ENCODE results near the gene ZNF566.
"Not testable (repeated sequence)": the region's sequence is repeated elsewhere in the genome, so short reads cannot be mapped to it uniquely, and the experiment has no call there.

The ZNF566 gene

DNA sequence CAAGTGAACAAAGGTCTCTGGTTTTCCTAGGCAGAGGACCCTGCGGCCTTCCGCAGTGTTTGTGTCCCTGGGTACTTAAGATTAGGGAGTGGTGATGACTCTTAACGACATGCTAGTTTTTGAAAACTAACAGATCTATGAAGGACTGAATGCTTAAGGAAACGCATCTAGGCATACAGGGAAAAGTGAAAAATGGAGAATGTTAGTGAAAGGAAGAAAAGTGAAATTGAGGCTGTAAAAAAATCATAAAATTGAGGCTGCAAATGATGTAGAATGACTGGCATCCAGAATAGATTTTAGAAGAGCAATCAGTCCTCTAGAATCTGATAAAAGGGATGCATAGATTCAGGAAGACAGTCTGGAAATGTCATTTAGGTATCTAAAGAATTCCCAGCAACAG is 35.3 kb upstream of the ZNF566 start:
- no peak for DNase-seq (ENCODE audit: low spot score)
- no peak overlapping the region for H3K27ac ChIP-seq
- no peak overlapping the region for H3K4me3 ChIP-seq
- TF ChIP-seq, protein P1, sequence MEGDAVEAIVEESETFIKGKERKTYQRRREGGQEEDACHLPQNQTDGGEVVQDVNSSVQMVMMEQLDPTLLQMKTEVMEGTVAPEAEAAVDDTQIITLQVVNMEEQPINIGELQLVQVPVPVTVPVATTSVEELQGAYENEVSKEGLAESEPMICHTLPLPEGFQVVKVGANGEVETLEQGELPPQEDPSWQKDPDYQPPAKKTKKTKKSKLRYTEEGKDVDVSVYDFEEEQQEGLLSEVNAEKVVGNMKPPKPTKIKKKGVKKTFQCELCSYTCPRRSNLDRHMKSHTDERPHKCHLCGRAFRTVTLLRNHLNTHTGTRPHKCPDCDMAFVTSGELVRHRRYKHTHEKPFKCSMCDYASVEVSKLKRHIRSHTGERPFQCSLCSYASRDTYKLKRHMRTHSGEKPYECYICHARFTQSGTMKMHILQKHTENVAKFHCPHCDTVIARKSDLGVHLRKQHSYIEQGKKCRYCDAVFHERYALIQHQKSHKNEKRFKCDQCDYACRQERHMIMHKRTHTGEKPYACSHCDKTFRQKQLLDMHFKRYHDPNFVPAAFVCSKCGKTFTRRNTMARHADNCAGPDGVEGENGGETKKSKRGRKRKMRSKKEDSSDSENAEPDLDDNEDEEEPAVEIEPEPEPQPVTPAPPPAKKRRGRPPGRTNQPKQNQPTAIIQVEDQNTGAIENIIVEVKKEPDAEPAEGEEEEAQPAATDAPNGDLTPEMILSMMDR (IDR thresholded peaks at IDR 0.05) = no peak

DNA sequence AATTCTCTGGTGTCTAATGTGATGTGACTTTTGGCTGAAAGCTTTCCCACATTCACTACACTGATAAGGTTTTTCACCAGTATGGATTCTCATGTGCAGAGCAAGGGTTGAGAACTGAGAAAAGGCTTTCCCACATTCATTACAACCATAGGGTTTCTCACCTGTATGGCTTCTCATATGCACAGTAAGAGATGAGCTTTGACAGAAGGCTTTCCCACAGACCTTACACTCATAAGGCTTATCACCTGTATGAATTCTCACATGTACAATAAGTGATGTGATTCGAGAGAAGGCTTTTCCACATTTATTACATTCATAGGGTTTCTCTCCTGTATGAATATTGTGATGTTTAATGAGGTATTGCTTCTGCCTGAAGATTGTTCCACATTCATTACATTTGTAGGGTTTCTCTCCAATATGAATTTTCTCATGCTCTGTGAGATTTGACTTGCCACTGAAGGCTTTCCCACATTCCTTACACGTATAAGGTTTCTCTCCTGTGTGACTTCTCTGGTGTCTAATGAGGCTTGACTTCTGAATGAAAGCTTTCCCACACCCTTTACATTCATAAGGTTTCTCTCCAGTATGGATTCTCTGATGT is 24.8 kb upstream of the ZNF566 start:
- TF ChIP-seq, protein P1 (IDR thresholded peaks at IDR 0.05) = no peak
- Histone ChIP-seq H3K27ac (no peak overlapping the region), H3K4me3 (peak overlapping the region; percentile 22)
- no peak for DNase-seq (ENCODE audit: low spot score)

DNA sequence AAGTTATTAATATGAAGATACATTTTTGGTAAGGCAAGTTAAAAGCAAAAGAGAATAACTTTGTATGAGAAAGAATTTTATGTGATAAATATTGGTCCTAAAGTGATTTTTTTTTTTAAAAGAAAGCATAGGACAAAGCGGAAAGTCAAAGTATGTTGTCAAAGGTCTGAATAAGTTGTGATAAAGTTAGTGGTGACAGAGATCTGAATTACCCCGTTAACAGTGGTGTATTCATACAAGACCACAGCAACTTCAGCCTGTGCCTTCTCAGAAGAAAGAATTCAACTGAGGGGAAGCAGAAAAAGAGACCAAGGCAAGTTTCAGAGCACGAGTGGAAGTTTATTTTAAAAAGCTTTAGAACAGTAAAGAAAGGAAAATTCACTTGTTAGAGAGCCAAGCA is 19.0 kb upstream of the ZNF566 start:
- Histone ChIP-seq H3K4me3 (no peak overlapping the region), H3K27ac (no peak overlapping the region)
- TF ChIP-seq, protein P1 (IDR thresholded peaks at IDR 0.05) = no peak
- no peak for DNase-seq (ENCODE audit: low spot score)

DNA sequence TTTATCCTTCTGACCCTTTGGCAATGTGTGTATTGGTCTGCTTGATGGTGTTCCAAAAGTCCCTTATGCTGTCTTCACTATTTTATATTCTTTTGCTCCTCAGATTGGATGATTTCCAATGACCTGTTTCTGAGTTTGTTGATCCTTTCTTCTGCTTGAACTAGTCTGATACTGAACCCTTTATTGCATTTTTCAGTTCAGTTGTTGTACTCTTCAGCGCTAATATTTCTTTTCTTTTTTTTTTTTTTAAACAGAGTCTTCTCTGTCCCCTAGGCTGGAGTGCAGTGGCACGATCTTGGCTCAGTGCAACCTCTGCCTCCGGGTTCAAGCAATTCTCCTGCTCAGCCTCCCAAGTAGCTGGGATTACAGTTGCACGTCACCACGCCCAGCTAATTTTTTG is 12.6 kb upstream of the ZNF566 start:
- TF ChIP-seq, protein P1 (IDR thresholded peaks at IDR 0.05) = no peak
- Histone ChIP-seq H3K27ac (no peak overlapping the region), H3K4me3 (no peak overlapping the region)
- DNase-seq (ENCODE audit: low spot score) = no peak

DNA sequence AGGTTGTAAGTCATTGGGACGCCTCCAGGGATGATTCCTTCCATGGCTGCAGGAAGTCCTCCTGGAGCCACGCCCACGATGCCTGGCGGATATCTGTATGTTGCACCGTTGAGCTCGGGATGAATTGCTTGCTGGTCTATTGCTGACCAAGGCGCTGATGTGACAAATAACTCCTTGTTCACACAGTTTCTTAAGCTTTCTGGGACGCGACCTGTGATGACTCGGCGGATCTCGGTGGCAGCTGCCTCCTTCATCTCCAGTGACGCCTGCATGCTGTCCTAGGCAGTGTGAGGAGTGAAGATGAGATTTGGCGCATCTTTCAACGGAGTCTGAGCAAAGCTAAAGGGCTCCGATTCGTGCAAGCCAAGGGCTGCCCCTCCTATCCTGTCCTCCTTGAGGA is 7.6 kb upstream of the ZNF566 start:
- H3K4me3 ChIP-seq = no peak overlapping the region
- H3K27ac ChIP-seq = no peak overlapping the region
- TF ChIP-seq, protein P1 (IDR thresholded peaks at IDR 0.05) = no peak
- DNase-seq (ENCODE audit: low spot score) = no peak

DNA sequence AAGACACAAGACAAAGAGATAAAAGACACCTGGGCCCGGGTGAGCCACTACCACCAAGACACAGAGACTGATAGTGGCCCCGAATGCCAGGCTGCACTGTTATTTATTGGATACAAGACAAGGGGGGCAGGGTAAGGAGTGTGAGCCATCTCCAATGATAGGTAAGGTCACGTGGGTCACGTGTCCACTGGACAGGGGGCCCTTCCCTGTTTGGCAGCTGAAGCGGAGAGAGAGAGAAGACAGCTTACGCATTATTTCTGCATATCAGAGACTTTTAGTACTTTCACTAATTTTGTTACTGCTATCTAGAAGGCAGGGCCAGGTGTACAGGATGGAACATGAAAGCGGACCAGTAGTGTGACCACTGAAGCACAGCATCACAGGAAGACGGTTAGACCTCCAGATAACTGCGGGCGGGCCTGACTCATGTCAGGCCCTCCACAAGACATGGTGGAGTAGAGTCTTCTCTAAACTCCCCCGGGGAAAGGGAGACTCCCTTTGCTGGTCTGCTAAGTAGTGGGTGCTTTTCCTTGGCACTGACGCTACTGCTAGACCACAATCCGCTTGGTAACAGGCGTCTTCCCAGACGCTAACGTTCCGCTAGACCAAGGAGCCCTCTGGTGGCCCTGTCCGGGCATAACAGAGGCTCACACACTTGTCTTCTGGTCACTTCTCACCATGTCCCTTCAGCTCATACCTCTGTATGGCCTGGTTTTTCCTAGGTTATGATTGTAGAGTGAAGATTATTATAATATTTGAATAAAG is 3.5 kb upstream of the ZNF566 start:
- TF ChIP-seq, protein P1 (IDR thresholded peaks at IDR 0.05) = peak; percentile 42
- H3K4me3 ChIP-seq, H3K27ac ChIP-seq: not testable (repeated sequence)
- peak; percentile 71 for DNase-seq (ENCODE audit: low spot score)

DNA sequence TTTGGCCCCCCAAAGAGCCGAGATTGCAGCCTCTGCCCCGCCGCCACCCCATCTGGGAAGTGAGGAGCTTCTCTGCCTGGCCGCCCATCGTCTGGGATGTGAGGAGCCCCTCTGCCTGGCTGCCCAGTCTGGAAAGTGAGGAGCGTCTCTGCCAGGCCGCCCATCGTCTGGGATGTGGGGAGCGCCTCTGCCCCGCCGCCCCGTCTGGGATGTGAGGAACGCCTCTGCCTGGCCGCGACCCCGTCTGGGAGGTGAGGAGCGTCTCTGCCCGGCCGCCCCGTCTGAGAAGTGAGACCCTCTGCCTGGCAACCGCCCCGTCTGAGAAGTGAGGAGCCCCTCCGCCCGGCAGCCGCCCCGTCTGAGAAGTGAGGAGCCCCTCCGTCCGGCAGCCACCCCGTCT is 1.5 kb upstream of the ZNF566 start:
- not testable (repeated sequence) for H3K4me3 ChIP-seq; H3K27ac ChIP-seq; DNase-seq (ENCODE audit: low spot score)

Data from coronary artery (tissue), 2 donors.